Esophagus mucosa (tissue), 1 donor: Measurements from ENCODE around the gene KCNQ5. TPM values are rescaled to one million over a fixed set of nuclear protein-coding genes. Genes with fewer than 3 reads are reported as not detected.
"Not testable (repeated sequence)": the region's sequence is repeated elsewhere in the genome, so short reads cannot be mapped to it uniquely, and the experiment has no call there.

Experiments
- ATAC-seq: fragments of 200-7000 bp; cut with Tn5 transposase; one replicate; pipeline ENCODE4 v1.9.1; 2020
- total RNA-seq: library from RNA; stranded (reverse); gene quantifications from one replicate; pipeline ENCODE4 v1.2.4, GENCODE V29; 2023
- donor health status: DM: yes; HTN: yes; CAD: no.

Gene KCNQ5
- total RNA-seq, 1 donor from 2014 or later: 0.96 TPM

- ATAC-seq: no peak
Observed at GRCh38 chr6:73145690-73146089, 523.8 kb downstream of the KCNQ5 start.

- no peak for ATAC-seq
Observed at GRCh38 chr6:73151732-73152131, 529.9 kb downstream of the KCNQ5 start.

GRCh38 chr6:73152556-73152955, 530.7 kb downstream of the KCNQ5 start:
- no peak for ATAC-seq

GRCh38 chr6:73152966-73153757, 531.3 kb downstream of the KCNQ5 start:
- peak; percentile 35 for ATAC-seq

GRCh38 chr6:73156793-73157767, 535.2 kb downstream of the KCNQ5 start:
- ATAC-seq: no peak

GRCh38 chr6:73157870-73158269, 536.0 kb downstream of the KCNQ5 start:
- ATAC-seq: no peak

- no peak for ATAC-seq
Observed at GRCh38 chr6:73169111-73169510, 547.2 kb downstream of the KCNQ5 start.

- ATAC-seq: no peak
Observed at GRCh38 chr6:73169633-73170032, 547.8 kb downstream of the KCNQ5 start.

- no peak for ATAC-seq
Observed at GRCh38 chr6:73174646-73175045, 552.8 kb downstream of the KCNQ5 start.

GRCh38 chr6:73176057-73176456, 554.2 kb downstream of the KCNQ5 start:
- ATAC-seq: no peak

GRCh38 chr6:73177221-73177944, 555.5 kb downstream of the KCNQ5 start:
- ATAC-seq: no peak

GRCh38 chr6:73180076-73180738, 558.3 kb downstream of the KCNQ5 start:
- no peak for ATAC-seq

- ATAC-seq: peak; percentile 88
Observed at GRCh38 chr6:73180763-73181619, 559.1 kb downstream of the KCNQ5 start.

- ATAC-seq: no peak
Observed at GRCh38 chr6:73182021-73182607, 560.2 kb downstream of the KCNQ5 start.

- ATAC-seq: not testable (repeated sequence)
Observed at GRCh38 chr6:73193302-73193701, 571.4 kb downstream of the KCNQ5 start.

- no peak for ATAC-seq
Observed at GRCh38 chr6:73194744-73195143, 572.9 kb downstream of the KCNQ5 start.

GRCh38 chr6:73200247-73200646, 578.4 kb downstream of the KCNQ5 start:
- no peak for ATAC-seq

GRCh38 chr6:73200735-73201134, 578.9 kb downstream of the KCNQ5 start:
- no peak for ATAC-seq

- ATAC-seq: no peak
Observed at GRCh38 chr6:73203098-73203497, 581.2 kb downstream of the KCNQ5 start.

GRCh38 chr6:73204252-73204651, 582.4 kb downstream of the KCNQ5 start:
- ATAC-seq: no peak
